ENCODE measurements around the gene CAND1.

DNA sequence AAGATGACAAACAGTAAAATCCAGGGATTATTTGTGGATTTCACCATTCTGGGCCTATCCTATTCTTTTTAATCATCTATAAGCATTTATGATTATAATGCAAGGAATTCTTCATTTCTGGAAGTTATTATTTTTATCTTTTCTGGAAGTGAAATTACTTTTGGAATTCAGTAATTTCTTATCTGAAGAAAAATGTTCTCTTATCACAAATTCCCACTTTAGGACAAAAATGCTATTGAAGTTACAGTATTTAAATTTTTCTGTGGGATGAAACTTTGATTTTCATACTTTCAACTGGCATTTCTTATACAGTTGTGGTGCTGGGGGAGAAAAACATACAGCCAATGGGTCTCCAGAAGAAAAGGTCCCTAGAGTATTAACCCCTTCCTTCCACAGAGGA is 96.0 kb downstream of the CAND1 start:
- TF ChIP-seq, protein P1, sequence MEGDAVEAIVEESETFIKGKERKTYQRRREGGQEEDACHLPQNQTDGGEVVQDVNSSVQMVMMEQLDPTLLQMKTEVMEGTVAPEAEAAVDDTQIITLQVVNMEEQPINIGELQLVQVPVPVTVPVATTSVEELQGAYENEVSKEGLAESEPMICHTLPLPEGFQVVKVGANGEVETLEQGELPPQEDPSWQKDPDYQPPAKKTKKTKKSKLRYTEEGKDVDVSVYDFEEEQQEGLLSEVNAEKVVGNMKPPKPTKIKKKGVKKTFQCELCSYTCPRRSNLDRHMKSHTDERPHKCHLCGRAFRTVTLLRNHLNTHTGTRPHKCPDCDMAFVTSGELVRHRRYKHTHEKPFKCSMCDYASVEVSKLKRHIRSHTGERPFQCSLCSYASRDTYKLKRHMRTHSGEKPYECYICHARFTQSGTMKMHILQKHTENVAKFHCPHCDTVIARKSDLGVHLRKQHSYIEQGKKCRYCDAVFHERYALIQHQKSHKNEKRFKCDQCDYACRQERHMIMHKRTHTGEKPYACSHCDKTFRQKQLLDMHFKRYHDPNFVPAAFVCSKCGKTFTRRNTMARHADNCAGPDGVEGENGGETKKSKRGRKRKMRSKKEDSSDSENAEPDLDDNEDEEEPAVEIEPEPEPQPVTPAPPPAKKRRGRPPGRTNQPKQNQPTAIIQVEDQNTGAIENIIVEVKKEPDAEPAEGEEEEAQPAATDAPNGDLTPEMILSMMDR (IDR thresholded peaks at IDR 0.05; ENCODE audit: low read length): no peak
- TF ChIP-seq EZH2 (IDR thresholded peaks at IDR 0.05; ENCODE audit: borderline replicate concordance, low read length): no peak

All from OCI-LY1 (cell line).